HG02973 (cell line): ENCODE data around the gene MED12.
A peak's percentile ranks its signal among the peaks of the same experiment; 100 is the strongest.

Source experiments
- ATAC-seq: cut with Tn5 transposase; IDR thresholded peaks from one replicate; pipeline ENCODE4 v1.9.1; 2021; ENCODE audit warnings: moderate library complexity; ENCODE audit not compliant: unreplicated experiment

The MED12 gene

GRCh38 chrX:71118032-71118984 is at the start of gene MED12:
MED12 (plus strand) TSS chrX:71118596; CDS start chrX:71118755, 159 bp downstream.
- ATAC-seq, result peak; percentile 89

- no peak for ATAC-seq
These were observed 47.9 kb upstream of the MED12 start for GRCh38 chrX:71070531-71070930.

DNA sequence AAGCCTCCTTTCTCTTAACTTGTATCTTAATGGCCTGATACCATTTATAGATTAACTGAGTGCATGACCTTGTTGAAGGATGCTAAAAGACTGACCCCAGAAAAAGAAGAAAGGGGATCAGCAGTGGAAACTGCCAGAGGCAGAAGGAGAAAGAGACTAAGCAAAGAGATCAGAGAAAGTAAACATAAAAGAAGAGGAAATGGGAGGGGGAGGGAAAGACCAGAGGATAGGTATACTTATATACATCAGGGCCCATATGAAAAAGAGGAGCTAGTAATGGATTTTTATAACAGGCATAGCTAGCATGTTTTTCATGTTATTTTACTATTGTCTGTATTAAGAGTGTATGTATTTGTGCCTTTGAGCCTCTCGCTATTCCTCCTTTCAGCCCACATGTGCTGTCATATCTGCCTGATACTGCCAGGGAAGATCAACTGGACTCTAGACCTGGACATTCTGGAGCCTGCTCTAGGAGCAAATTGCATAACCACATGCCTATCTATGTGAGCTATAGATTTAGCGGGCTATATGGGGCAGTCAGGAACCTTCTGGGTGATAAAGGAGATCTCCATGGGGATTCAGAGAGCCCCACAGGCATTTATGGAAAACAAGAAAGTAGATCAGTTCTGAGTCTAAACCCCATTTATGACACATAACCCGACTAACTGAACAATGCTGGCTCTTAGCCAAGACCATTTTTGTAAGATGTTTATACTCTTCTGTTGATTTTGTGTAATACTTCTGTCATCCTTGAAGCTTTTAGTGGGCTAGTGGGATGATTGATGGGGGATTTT is 36.9 kb upstream of the MED12 start:
- no peak for ATAC-seq

- ATAC-seq, result no peak
These were observed 36.2 kb upstream of the MED12 start for GRCh38 chrX:71082124-71082647.

DNA sequence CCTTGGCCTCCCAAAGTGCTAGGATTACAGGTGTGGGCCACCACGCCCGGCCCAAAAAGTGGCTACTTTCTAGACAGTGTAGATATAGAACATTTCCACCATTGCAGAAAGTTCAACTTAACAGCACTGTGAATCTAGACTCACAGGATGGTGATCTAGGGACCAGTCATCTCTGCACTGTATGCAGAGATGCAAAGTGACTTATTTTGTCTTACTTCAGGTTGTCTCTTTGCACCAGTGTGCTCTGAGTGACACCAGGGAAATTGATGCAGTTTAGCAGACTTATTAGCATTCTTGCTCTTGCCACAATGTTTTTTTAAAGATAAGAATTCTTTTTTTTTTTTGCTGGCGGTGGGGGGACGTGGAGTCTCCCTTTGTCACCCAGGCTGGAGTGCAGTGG is 35.6 kb upstream of the MED12 start:
- ATAC-seq, result no peak

DNA sequence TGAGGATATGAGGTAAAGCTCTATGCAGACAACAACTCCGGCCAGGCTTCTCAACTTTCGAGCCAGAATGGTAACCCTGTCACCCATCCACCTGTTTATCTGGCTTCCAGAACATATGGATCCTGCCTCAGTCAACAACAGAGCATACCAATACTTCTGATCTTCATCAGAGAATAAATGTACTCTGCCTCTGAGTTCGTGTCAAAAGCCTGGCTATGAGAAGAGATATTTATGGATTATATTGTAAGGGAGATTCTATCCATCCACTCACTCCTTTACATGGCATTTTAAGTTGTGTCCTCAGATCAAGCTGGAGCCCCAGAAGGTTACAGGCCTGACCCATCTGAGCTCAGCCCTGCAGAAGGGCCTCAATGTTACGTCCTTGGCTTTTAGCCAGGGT is 32.5 kb upstream of the MED12 start:
- no peak for ATAC-seq

- no peak for ATAC-seq
These were observed 27.1 kb upstream of the MED12 start for GRCh38 chrX:71091263-71091662.

- no peak for ATAC-seq
These were observed 23.4 kb upstream of the MED12 start for GRCh38 chrX:71095033-71095432.

DNA sequence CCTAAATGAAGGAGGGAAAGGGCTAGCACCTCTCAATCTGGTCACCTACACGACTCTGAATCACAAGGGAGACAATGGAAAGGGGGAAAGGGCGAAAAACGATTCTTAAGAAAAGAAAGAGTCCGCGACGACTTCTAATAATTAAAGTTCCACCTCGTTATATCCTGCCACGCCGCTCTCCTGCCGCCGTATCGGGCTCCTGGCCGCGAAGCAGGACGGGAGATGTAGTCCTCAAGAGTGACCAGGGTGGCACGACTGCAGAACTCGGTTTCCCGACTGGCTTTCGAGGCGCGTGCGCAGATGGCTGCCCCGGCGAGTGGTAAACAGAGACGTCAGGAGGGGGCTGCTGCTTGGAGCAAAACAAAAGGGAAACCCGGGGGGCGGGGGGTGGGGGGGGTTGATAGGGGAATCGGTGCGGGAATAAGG is 22.8 kb upstream of the MED12 start, which contains the start of gene FOXO4:
Gene FOXO4, plus strand, starts transcription at position 297 of the 426 bp plus-strand sequence. CDS start 678 bp downstream, outside the sequence.
- peak; percentile 86 for ATAC-seq

DNA sequence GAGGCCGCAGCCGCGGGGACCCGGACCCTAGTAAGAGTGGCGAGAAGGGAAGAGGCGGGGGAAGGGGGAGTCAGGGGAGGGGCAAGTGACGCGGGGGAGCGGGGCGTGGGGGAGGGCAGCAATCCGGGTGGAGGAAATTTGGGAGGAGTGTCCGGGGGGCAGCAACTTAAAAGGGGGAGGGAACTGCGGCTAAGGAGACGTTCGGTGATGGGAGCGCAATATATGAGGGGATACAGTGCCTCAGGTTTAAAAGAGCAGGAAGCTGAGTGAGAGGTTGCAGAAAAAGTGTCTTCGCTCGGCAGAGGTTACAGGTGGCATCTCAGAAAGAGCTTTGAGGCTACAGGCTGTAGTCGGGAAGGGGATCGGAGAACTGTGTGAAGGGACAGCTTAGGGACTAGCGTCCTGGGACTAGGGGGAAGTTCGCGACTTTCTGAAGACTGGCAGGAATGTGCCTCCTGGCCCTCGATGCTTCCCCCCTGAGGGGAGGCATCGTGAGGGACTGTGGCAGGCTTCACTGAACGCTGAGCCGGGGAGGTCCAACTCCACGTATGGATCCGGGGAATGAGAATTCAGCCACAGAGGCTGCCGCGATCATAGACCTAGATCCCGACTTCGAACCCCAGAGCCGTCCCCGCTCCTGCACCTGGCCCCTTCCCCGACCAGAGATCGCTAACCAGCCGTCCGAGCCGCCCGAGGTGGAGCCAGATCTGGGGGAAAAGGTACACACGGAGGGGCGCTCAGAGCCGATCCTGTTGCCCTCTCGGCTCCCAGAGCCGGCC is 22.2 kb upstream of the MED12 start:
- peak; percentile 11 for ATAC-seq

GRCh38 chrX:71096760-71097032 is 21.7 kb upstream of the MED12 start:
- ATAC-seq, result no peak

GRCh38 chrX:71098302-71098701 is 20.1 kb upstream of the MED12 start:
- ATAC-seq, result no peak

DNA sequence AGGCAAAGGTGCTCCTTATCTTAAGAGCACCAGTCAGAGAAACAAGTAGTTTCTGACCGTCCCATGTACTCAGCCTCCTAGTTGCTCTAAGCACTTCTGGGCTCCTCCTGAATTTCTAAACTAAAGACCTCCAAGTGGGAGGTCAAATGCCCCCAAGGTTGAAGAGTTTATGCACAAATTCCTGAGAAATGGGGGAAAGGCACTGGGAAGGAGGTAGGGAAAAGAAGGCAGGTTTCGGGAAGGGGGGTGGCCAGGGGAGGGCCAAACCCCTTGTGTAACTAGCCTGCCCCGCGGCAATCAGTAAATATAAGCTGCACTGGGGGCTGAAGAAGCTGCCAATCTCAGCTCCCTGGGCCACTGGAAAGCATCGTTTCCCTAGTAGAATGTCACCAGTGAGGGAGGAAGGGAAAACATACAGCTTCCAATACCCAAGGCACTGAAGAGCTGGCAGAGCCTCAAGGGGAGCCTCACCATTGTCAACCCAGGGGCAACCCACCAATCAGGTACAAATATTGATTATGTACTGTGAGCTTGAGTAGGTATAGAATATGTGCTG is 19.4 kb upstream of the MED12 start:
- no peak for ATAC-seq

- ATAC-seq, result no peak
These were observed 18.7 kb upstream of the MED12 start for GRCh38 chrX:71099736-71100135.

GRCh38 chrX:71100581-71101505 is 17.6 kb upstream of the MED12 start:
- ATAC-seq, result no peak

GRCh38 chrX:71102292-71102691 is 16.1 kb upstream of the MED12 start:
- ATAC-seq, result no peak

DNA sequence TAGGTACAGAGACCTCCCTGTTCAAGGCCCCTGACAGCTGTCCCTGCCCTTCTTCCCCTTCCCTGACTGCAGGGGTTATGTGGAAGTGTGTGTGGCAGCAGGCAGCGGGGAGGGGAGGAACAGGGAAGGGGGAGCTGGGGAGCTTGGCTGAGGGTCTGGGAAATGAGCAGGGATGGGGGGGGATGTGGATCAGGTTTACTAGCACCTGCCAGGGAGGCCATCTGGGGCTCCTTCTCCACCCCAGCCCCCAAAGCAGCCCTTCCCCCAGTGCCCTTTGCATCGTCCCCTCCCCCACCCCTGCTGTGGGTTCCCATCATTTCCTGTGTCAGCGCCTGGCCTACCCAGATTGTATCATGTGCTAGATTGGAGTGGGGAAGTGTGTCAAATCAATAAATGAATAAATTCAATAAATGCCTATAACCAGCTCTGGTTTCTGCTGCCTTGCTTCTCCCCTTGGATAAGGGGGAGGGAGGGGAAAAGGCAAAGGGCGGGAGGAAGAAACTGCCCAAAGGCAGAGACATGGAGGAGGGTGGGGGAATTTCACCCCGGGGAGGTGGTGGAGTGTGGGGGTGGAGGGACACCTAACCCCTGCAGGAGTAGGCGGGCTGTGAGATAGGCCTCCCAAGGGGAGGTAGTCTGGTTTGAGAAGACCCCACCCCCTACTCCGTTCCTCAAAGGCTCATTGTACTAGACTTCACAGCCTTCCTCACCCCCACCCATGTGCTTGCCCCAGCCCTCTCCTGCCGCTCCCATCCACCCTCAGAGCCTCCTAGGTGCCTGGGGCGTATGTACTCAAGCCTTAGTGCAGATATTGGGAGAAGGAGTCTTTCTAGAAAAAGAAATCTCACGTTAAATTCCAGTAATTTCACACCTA is 15.0 kb upstream of the MED12 start:
- ATAC-seq, result no peak

DNA sequence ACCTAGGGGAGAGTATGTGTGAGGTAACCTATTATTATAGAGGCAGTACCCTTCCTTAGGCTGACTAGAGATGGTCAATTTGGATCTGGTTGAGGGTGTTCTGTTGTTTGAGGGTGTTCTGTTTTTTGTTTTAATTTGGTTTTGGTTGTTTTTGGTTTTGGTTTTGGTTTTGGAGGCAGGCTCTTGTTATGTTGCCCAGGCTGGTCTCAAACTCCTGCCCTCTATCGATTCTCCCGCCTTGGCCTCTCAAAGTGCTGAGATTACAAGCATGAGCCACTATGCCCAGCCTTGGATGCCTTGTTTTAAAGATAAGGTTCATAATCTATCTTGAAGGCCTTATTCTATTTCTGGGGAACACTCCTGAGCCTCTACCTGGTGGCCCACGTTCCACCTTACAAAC is 12.8 kb upstream of the MED12 start:
- no peak for ATAC-seq

GRCh38 chrX:71106427-71106826 is 12.0 kb upstream of the MED12 start, which contains the start of gene CXorf65:
CXorf65 (minus strand) TSS chrX:71106740; CDS start chrX:71106556, 184 bp downstream.
- no peak for ATAC-seq
